Mucosa of rectum (tissue), 2 donors: Measurements from ENCODE around the gene CACNA2D1.
"Not testable (repeated sequence)": the region's sequence is repeated elsewhere in the genome, so short reads cannot be mapped to it uniquely, and the experiment has no call there.

Source experiments
- H3K27ac ChIP-seq, 2 donors: one replicate each; pipeline ENCODE4 v1.7.0; 2013; ENCODE audit warnings: inconsistent platforms in 2 of 2, low read depth in 2 of 2, low read length in 2 of 2
- H3K27me3 ChIP-seq, 2 donors: one replicate each; pipeline ENCODE4 v1.7.0; 2013; ENCODE audit warnings: low read length in 2 of 2; ENCODE audit not compliant: control insufficient read depth in 2 of 2, insufficient read depth in 2 of 2
- H3K36me3 ChIP-seq, 2 donors: one replicate each; pipeline ENCODE4 v1.7.0; 2013; ENCODE audit warnings: low read length in 2 of 2; ENCODE audit not compliant: control insufficient read depth in 2 of 2, insufficient read depth in 2 of 2
- H3K4me1 ChIP-seq, 2 donors: one replicate each; pipeline ENCODE4 v1.7.0; 2013; ENCODE audit warnings: low read length in 2 of 2, mild to moderate bottlenecking in 1 of 2; ENCODE audit not compliant: control insufficient read depth in 2 of 2, insufficient read depth in 2 of 2
- H3K4me3 ChIP-seq, 2 donors: one replicate each; pipeline ENCODE4 v1.7.0; 2013; ENCODE audit warnings: low read length in 2 of 2
- H3K9ac ChIP-seq, 2 donors: one replicate each; pipeline ENCODE4 v1.7.0; 2013; ENCODE audit warnings: low read length in 2 of 2, low read depth in 1 of 2, mild to moderate bottlenecking in 1 of 2
- H3K9me3 ChIP-seq, 2 donors: one replicate each; pipeline ENCODE4 v1.7.0; 2013; ENCODE audit warnings: low read length in 2 of 2; ENCODE audit not compliant: control insufficient read depth in 2 of 2
- donor health status: healthy.
- donor health status: Normal muscosa, but diverticular disease.

CACNA2D1 gene

GRCh38 chr7:82019551-82020475 is 423.8 kb downstream of the CACNA2D1 start:
- H3K27ac ChIP-seq, result no peak overlapping the region
- no peak overlapping the region for H3K4me3 ChIP-seq
- H3K9ac ChIP-seq, result no peak overlapping the region
- H3K9me3 ChIP-seq, result no peaks in the 10 kb centered on the region
- H3K36me3 ChIP-seq, result no peaks in the 10 kb centered on the region
- H3K27me3 ChIP-seq, result no peaks in the 10 kb centered on the region
- H3K4me1 ChIP-seq, result no peaks in the 10 kb centered on the region

- H3K27ac ChIP-seq, result no peak overlapping the region
- no peak overlapping the region for H3K4me3 ChIP-seq
- no peak overlapping the region for H3K9ac ChIP-seq
- H3K9me3 ChIP-seq, result no peaks in the 10 kb centered on the region
- H3K27me3 ChIP-seq, result no peaks in the 10 kb centered on the region
- no peaks in the 10 kb centered on the region for H3K36me3 ChIP-seq
- H3K4me1 ChIP-seq, result no peaks in the 10 kb centered on the region
Observed at GRCh38 chr7:82018226-82018625, 425.4 kb downstream of the CACNA2D1 start.

GRCh38 chr7:82017334-82017943 is 426.1 kb downstream of the CACNA2D1 start:
- H3K27me3 ChIP-seq, result no peaks in the 10 kb centered on the region
- no peak overlapping the region for H3K9ac ChIP-seq
- H3K4me1 ChIP-seq, result no peaks in the 10 kb centered on the region
- H3K9me3 ChIP-seq, result no peaks in the 10 kb centered on the region
- H3K36me3 ChIP-seq, result no peaks in the 10 kb centered on the region
- no peak overlapping the region for H3K27ac ChIP-seq
- H3K4me3 ChIP-seq, result no peak overlapping the region

- Histone ChIP-seq H3K27me3 (no peaks in the 10 kb centered on the region), H3K9ac (no peak overlapping the region), H3K27ac (no peak overlapping the region), H3K36me3 (no peaks in the 10 kb centered on the region), H3K9me3 (no peaks in the 10 kb centered on the region), H3K4me3 (no peak overlapping the region), H3K4me1 (no peaks in the 10 kb centered on the region)
Observed at GRCh38 chr7:82015751-82016150, 427.8 kb downstream of the CACNA2D1 start.

GRCh38 chr7:82014574-82014973 is 429.0 kb downstream of the CACNA2D1 start:
- H3K9me3 ChIP-seq, H3K4me3 ChIP-seq, H3K4me1 ChIP-seq, H3K27ac ChIP-seq, H3K36me3 ChIP-seq, H3K9ac ChIP-seq, H3K27me3 ChIP-seq: not testable (repeated sequence)

GRCh38 chr7:82012453-82012852 is 431.1 kb downstream of the CACNA2D1 start:
- H3K9me3 ChIP-seq, result no peaks in the 10 kb centered on the region
- no peak overlapping the region for H3K27ac ChIP-seq
- H3K27me3 ChIP-seq, result no peaks in the 10 kb centered on the region
- H3K4me1 ChIP-seq, result no peaks in the 10 kb centered on the region
- H3K9ac ChIP-seq, result no peak overlapping the region
- H3K36me3 ChIP-seq, result no peaks in the 10 kb centered on the region
- H3K4me3 ChIP-seq, result no peak overlapping the region

GRCh38 chr7:82010416-82010815 is 433.2 kb downstream of the CACNA2D1 start:
- no peaks in the 10 kb centered on the region for H3K9me3 ChIP-seq
- no peaks in the 10 kb centered on the region for H3K4me1 ChIP-seq
- no peaks in the 10 kb centered on the region for H3K36me3 ChIP-seq
- no peaks in the 10 kb centered on the region for H3K27me3 ChIP-seq
- H3K27ac ChIP-seq, result no peak overlapping the region
- no peak overlapping the region for H3K4me3 ChIP-seq
- H3K9ac ChIP-seq, result no peak overlapping the region

GRCh38 chr7:82007315-82007714 is 436.3 kb downstream of the CACNA2D1 start:
- no peak overlapping the region for H3K27ac ChIP-seq
- no peak overlapping the region for H3K9ac ChIP-seq

GRCh38 chr7:82005056-82005455 is 438.5 kb downstream of the CACNA2D1 start:
- Histone ChIP-seq H3K4me1 (no peaks in the 10 kb centered on the region), H3K27ac (no peak overlapping the region), H3K4me3 (no peak overlapping the region), H3K36me3 (no peaks in the 10 kb centered on the region), H3K9me3 (no peaks in the 10 kb centered on the region), H3K9ac (no peak overlapping the region), H3K27me3 (no peaks in the 10 kb centered on the region)

More at GRCh38 chr7:82007315-82007714, 436.3 kb downstream of the CACNA2D1 start:
- H3K36me3 ChIP-seq, result no peaks in the 10 kb centered on the region
- no peaks in the 10 kb centered on the region for H3K27me3 ChIP-seq
- no peaks in the 10 kb centered on the region for H3K9me3 ChIP-seq
- no peak overlapping the region for H3K4me3 ChIP-seq
- no peaks in the 10 kb centered on the region for H3K4me1 ChIP-seq

- Histone ChIP-seq H3K9ac (no peak overlapping the region), H3K4me3 (no peak overlapping the region), H3K9me3 (no peaks in the 10 kb centered on the region), H3K4me1 (no peaks in the 10 kb centered on the region), H3K27me3 (no peaks in the 10 kb centered on the region), H3K27ac (no peak overlapping the region), H3K36me3 (no peaks in the 10 kb centered on the region)
Observed at GRCh38 chr7:81993186-81993585, 450.4 kb downstream of the CACNA2D1 start.
